ENCODE results near the gene BRD1. TPM values are rescaled to one million over a fixed set of nuclear protein-coding genes. Genes with fewer than 3 reads are reported as not detected.
A peak's percentile ranks its signal among the peaks of the same experiment; 100 is the strongest.

The BRD1 gene
- total and polyA plus RNA-seq, 9 of the 15 experiments (the other 6 are each of a cell fraction or from before 2014, with no cell fraction given), result 0.42 to 17.6 (median 5.5) TPM

DNA sequence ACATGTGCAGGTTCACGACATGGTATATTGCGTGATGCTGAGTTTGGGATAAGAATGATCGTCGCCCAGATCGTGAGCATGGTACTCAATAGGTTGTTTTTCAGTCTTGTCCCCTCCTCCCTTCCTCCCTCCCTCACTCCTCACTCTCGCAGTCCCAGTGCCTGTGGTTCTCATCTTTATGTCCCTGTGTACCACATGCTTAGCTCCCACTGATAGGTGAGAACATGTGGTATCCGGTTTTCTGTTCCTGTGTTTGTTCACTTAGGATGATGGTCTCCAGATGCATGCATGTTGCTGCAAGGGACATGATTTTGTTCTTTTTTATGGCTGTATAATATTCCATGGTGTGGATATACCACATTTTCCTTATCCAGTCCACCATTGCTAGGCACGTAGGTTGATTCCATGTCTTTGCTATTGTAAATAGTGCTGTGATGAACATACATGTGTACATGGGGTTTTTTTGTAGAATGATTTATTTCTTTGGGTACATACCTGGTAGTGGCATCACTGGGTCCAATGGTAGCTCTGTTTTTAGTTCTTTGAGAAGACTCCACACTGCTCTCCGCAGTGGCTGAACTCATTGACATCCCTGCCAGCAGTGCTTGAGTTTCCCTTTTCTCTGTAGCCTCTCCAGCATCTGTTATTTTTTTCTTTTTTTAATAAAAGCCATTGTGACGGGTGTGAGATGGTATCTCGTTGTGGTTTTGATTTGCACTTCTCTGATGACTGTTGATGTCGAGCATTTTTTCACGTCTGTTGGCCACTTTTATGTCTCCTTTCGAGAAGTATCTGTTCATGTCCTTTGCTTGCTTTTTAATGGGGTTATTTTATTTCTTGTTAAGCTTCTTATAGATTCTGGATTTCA, 42.4 kb upstream of the BRD1 start:
- H3K36me3 ChIP-seq (ENCODE audit: control insufficient read depth, insufficient read depth, low read length), result peaks cover 5% of the 10 kb centered on the region; the same call in 2 of the 3 replicates
- ChIA-PET CTCF (ENCODE audit: low intra/inter-chr PET ratio) (no interaction called here), POLR2A (interaction anchor here (1.1 to 1.6 kb wide), 2 partner anchors 10 to 14 kb away, joined by 4 to 6 read pairs; no protein-coding TSS in a partner anchor)
- ATAC-seq (no peak), FAIRE-seq (no peak), DNase-seq (ENCODE audit: extremely low read depth in 1 of 4, low spot score in 3 of 4) (no peak)
- peaks cover 80% of the 10 kb centered on the region for H3K79me2 ChIP-seq (ENCODE audit: control insufficient read depth, insufficient read depth, low read length)
- intact Hi-C loops (cut with micrococcal nuclease) (no loop called here), in situ Hi-C loops (cut with MboI) (no loop called here)
- WGBS (ENCODE audit: insufficient coverage, low coverage, missing lambda C conversion rate), result 82% methylated on average over 10 of the region's 14 CpGs
- H3K4me1 ChIP-seq (replicated peaks in 1 of 2; ENCODE audit: control insufficient read depth in 2 of 2, insufficient read depth in 2 of 2, low read length in 2 of 2), result peaks cover 6 to 13% of the 10 kb centered on the region in 2 experiments; a peak in 4 of 5 replicates
- no peak for TF ChIP-seq HDAC1 (IDR thresholded peaks at IDR 0.05)
- peak; percentile 56 for TF ChIP-seq BCOR (IDR thresholded peaks at IDR 0.05)
- no peak for TF ChIP-seq ZBED1 (IDR thresholded peaks at IDR 0.05)
- no peak for TF ChIP-seq CAMTA2 (CRISPR knock-in tag; conservative IDR thresholded peaks at IDR 0.05)
- TF ChIP-seq ZNF324 (CRISPR knock-in tag; IDR thresholded peaks at IDR 0.05), result no peak
- TF ChIP-seq KDM1A (IDR thresholded peaks at IDR 0.05), result peak; percentile 16 to 34; a peak in 2 of 4 replicates
- peak; percentile 95 for TF ChIP-seq ZNF146 (CRISPR knock-in tag; IDR thresholded peaks at IDR 0.05; ENCODE audit: unreplicated experiment)
- TF ChIP-seq GTF2F1 (IDR thresholded peaks at IDR 0.05; ENCODE audit: low read depth, low read length), result no peak
- TF ChIP-seq PTBP1 (IDR thresholded peaks at IDR 0.05; ENCODE audit: low read depth, low read length), result no peak
- TF ChIP-seq BRD4 (IDR thresholded peaks at IDR 0.05), result no peak
- H3K27me3 ChIP-seq (ENCODE audit: control insufficient read depth in 2 of 2, insufficient read depth in 2 of 2, low read length in 2 of 2), result no peaks in the 10 kb centered on the region
- no peaks in the 10 kb centered on the region for H3K9me1 ChIP-seq (ENCODE audit: control insufficient read depth, insufficient read depth, low read length)
- no peak overlapping the region for H3K4me2 ChIP-seq (ENCODE audit: insufficient read depth, low read length)
- peaks cover 9% of the 10 kb centered on the region; the same call in 1 of the 2 replicates for H4K20me1 ChIP-seq (replicated peaks; ENCODE audit: control insufficient read depth, insufficient read depth, low read length)
- peaks cover 3% of the 10 kb centered on the region for H3K9me3 ChIP-seq (replicated peaks; ENCODE audit: control insufficient read depth, insufficient read depth, low read depth, low read length)
- H3K4me3 ChIP-seq, result no peak overlapping the region
- H3K27ac ChIP-seq (ENCODE audit: extremely low read depth, low read depth, low read length), result no peak overlapping the region
- BruUV-seq (replicated peaks), result no TSS peak
- H3K9ac ChIP-seq (ENCODE audit: insufficient read depth in 1 of 2, low read depth in 2 of 2, low read length in 2 of 2), result no peak overlapping the region
- no peak overlapping the region for H2AFZ ChIP-seq (ENCODE audit: low read depth, low read length)

Data from K562 (cell line).